KOPT-K1 (cell line): ENCODE data around the gene TAC4.

Source experiments
- H3K27ac ChIP-seq: fragments of 200-600 bp; sonication (generic); 2 replicates; pipeline ENCODE4 v1.5.1; 2016; ENCODE audit warnings: antibody characterized with exemption, mild to moderate bottlenecking, low read depth, low read length; ENCODE audit not compliant: poor library complexity, severe bottlenecking
- H3K36me3 ChIP-seq: fragments of 200-600 bp; sonication (generic); 2 replicates; pipeline ENCODE4 v1.5.1; 2017; ENCODE audit warnings: antibody characterized with exemption, mild to moderate bottlenecking, low read length, moderate library complexity; ENCODE audit not compliant: insufficient read depth
- H3K9me3 ChIP-seq: fragments of 200-600 bp; sonication (generic); 2 replicates; pipeline ENCODE4 v1.5.1; 2017; ENCODE audit warnings: antibody characterized with exemption, low read length, mild to moderate bottlenecking; ENCODE audit not compliant: insufficient read depth, poor library complexity, severe bottlenecking

The TAC4 gene

DNA sequence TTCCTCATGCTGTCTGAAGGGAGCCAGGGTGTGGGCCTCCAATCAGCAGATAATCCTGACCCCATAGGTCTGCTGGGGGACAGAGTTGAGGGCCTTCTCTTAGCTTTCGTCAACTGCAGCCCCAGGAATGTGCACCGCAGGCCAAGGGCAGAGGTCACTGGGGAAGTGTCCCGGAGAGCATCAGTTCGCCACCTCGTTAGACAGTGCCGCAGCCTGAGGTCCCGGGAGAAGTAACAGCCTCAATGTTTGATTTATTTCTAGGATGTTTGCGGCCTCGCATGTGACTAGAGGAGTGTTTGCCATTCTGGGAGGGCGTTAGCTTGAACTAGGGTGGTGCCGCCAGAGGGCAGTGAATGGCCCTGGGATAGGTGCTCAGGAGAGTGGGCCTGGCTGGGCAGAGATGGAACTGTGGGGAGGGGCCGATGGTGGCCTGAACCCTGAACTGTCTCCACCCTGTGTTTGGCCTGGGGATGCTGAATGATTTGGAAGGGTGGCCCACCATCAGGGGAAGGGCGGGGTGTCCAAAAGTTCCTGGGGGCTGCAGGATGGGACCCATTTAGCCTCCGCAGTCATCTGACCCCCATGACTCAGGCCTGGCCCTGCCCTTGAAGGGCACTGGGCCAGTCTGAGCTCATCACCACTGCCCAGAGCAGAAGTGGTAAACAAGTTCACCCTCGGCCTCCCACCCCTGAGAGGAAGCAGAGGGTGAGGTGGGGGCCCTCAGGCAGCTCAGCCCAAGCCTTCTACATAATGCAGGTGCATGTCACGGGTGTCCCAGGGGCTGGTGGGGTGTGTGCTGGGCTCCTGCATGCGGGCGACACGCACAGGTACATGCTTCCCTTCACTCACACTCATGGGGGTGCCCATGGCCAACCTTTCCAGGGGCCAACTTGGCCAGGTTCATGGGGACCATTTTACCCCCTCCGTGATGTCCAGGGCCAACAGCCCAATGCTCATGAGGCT, 12.4 kb upstream of the TAC4 start:
- Histone ChIP-seq H3K27ac (no peak overlapping the region), H3K36me3 (no peaks in the 10 kb centered on the region), H3K9me3 (no peaks in the 10 kb centered on the region)

GRCh38 chr17:49858796-49859195, 10.9 kb upstream of the TAC4 start:
- no peaks in the 10 kb centered on the region for H3K9me3 ChIP-seq
- H3K36me3 ChIP-seq = no peaks in the 10 kb centered on the region

DNA sequence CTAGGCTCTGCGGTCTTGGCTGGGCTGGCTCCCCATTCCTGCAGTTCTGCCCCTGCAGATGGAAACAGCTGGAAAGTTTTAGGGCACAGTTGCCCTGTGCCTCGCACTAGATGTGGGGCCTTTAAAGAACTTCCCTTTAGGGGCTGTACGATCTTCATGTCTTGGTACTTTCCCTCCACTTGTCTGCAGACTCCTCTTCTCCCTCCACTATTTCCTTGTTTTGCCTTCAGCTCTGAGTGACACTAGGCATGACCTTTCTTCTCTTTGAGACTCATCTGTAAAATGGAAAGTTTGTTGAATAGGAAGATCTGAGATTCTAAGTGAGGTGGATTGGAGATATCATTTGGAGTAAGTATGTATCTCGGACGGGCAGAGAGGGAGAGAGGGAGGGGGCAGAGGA, 6.3 kb upstream of the TAC4 start:
- Histone ChIP-seq H3K36me3 (no peaks in the 10 kb centered on the region), H3K9me3 (no peaks in the 10 kb centered on the region), H3K27ac (no peak overlapping the region)

More at GRCh38 chr17:49858796-49859195, 10.9 kb upstream of the TAC4 start:
- H3K27ac ChIP-seq = no peak overlapping the region

DNA sequence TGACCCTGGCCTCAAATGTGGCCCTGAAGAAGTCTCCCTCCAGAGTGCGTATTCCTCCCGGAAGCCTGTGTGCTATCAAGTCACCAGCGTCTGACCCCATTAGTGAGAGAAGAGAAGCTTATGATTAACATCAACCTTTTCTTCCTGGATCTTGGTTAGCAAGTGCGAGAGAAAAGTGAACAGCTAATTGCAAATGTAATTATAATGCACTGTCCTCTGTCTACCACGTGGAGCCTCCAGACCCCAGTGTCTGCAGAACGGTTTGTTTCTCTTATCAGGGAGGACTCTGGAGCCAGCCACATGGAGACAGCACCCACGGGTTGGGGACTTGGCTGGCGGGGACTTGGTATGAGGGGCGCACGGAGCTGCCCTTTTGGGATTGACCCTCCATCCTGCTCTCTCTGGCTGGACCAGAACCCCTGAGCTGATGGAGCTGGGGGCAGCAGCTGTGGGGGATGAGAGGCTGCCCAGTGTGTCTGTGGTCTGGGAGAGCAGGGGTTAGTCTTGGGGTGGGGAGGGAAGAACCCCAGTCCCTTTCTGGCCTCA, 5.7 kb upstream of the TAC4 start:
- Histone ChIP-seq H3K9me3 (no peaks in the 10 kb centered on the region), H3K27ac (no peak overlapping the region), H3K36me3 (no peaks in the 10 kb centered on the region)

- peak overlapping the region; percentile 32 for H3K27ac ChIP-seq
- no peaks in the 10 kb centered on the region for H3K9me3 ChIP-seq
These were observed 3.8 kb upstream of the TAC4 start for GRCh38 chr17:49851387-49852291.

DNA sequence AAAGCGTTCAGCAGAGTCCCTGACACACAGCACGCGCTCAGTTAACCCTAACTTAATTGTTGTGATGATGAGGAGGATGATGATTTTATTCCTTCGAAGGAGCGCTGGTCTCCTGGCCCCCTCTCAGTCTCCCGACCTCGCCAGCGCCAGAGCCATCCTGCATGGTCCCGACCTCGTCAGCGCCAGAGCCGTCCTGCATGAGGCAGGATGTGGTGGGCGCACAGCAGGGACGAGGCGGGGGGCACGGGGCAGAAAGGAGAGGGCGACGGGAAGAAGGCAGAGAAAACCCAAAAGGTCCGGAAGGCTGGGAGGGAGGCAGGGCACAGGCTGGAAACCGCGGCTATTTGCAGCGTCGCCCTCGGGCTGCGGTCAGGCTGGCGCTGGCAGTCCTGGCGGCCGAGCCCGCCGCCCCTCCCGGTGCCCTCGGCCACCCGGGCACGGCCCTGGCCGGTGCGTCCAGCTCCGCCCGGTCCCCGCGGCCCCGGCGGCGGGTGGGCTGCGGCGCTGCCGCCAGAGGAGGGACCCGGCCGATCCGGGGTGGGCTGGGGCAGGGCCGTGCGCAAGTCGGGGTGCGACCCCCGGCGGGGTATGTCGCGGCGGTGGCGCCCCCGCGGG, 3.0 kb upstream of the TAC4 start:
- H3K36me3 ChIP-seq = no peaks in the 10 kb centered on the region

More at GRCh38 chr17:49851387-49852291, 3.8 kb upstream of the TAC4 start:
- H3K36me3 ChIP-seq = no peaks in the 10 kb centered on the region

DNA sequence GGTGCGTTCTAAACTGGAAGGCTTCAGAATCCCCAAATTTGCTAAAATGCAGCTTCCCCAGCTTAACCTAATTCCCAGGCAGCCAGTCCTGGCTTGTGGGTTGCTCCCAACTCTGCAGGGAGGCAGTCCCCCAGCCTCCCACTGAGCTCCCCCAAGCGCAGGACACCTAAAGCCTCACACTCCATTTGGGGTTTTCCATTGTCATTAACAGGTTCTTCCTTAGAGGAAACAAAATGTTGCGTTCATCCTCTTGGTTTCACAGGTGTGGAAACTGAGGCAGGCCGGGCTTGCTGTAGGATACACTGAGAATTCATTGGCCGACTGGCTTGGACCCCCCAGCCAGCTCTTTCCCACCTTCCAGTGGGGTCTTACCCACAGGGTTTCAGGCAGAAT, 2.3 kb upstream of the TAC4 start:
- no peak overlapping the region for H3K27ac ChIP-seq
- no peaks in the 10 kb centered on the region for H3K36me3 ChIP-seq

More for the DNA sequence above, 3.0 kb upstream of the TAC4 start:
- H3K27ac ChIP-seq = peak overlapping the region; percentile 32
- no peaks in the 10 kb centered on the region for H3K9me3 ChIP-seq

GRCh38 chr17:49848739-49849138, 870 bp upstream of the TAC4 start:
- Histone ChIP-seq H3K36me3 (no peaks in the 10 kb centered on the region), H3K27ac (no peak overlapping the region), H3K9me3 (no peaks in the 10 kb centered on the region)

More for the DNA sequence above, 2.3 kb upstream of the TAC4 start:
- H3K9me3 ChIP-seq = no peaks in the 10 kb centered on the region

GRCh38 chr17:49846938-49847712, 744 bp downstream of the TAC4 start:
- Histone ChIP-seq H3K27ac (no peak overlapping the region), H3K9me3 (no peaks in the 10 kb centered on the region), H3K36me3 (no peaks in the 10 kb centered on the region)

DNA sequence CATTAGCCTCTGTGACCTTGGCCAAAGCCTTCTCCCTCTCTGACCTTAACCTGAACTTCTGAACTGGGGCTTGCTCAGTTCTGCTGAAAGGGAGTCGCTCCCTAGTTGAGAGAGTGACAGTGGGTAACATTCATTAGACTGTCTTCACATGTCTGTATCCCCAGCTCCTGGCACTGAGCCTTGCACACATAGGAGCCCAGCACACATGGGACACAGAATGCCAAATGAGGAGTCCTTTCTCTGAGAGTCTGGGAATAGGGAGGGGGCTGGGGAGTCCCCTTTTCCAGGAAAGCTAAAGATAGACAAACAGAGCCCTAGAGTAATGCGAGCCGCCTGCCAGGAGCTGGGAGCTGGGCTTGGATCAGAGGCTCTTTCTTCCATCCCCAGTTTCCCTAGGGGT, 2.5 kb downstream of the TAC4 start:
- H3K9me3 ChIP-seq = no peaks in the 10 kb centered on the region
- H3K36me3 ChIP-seq = no peaks in the 10 kb centered on the region
- H3K27ac ChIP-seq = no peak overlapping the region

- Histone ChIP-seq H3K9me3 (no peaks in the 10 kb centered on the region), H3K27ac (no peak overlapping the region), H3K36me3 (no peaks in the 10 kb centered on the region)
These were observed 4.0 kb downstream of the TAC4 start for GRCh38 chr17:49843774-49844350.

- Histone ChIP-seq H3K27ac (no peak overlapping the region), H3K36me3 (no peaks in the 10 kb centered on the region)
These were observed 5.0 kb downstream of the TAC4 start for GRCh38 chr17:49842846-49843245.

GRCh38 chr17:49842371-49842770, 5.5 kb downstream of the TAC4 start:
- no peak overlapping the region for H3K27ac ChIP-seq
- no peaks in the 10 kb centered on the region for H3K9me3 ChIP-seq
- no peaks in the 10 kb centered on the region for H3K36me3 ChIP-seq

More at GRCh38 chr17:49842846-49843245, 5.0 kb downstream of the TAC4 start:
- no peaks in the 10 kb centered on the region for H3K9me3 ChIP-seq

GRCh38 chr17:49841548-49841947, 6.3 kb downstream of the TAC4 start:
- Histone ChIP-seq H3K27ac (no peak overlapping the region), H3K9me3 (no peaks in the 10 kb centered on the region), H3K36me3 (peaks cover 2% of the 10 kb centered on the region; the same call in 1 of the 2 replicates)
